ENCODE data around the gene SAMD10.
"Not testable (repeated sequence)": the region's sequence is repeated elsewhere in the genome, so short reads cannot be mapped to it uniquely, and the experiment has no call there.

The SAMD10 gene

DNA sequence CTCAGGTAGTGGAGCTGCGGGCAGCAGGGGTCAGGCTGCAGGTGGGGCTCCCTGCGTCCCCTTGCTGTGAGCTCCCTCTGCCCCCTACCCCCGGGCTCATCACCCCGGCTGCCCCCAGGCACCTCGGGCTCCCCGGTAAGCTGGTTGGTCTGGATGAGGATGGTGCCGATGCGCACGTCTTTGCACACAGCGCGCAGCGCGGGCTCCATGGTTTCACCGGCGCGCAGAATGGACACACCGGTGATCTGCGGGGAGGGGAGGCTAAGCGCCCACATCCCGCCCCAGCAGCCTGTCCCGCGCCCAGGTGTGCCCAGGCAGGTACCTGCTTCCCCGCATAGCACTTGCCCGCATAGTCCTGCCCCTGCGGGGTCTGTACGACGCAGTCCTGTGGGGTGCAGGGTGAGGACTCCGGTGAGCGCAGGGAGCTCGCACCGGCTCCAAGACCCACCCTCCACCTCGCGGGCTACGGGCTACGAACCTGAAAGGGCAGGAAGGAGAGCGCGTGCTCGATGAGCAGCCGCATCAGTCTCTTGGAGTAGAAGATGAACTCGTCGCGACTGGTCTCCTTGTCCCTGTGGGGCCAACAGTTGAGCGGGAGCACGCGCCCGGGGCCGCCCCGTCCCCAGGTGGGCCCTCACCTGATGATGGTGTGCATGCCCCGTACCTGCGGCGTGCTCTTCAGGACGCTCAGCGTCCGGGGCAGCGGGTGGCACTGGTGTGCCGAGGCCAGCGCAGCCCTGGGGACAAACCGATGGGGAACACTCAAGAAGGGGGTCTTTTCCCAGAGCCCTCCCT is 38.8 kb downstream of the SAMD10 start:
- DNase-seq = no peak

DNA sequence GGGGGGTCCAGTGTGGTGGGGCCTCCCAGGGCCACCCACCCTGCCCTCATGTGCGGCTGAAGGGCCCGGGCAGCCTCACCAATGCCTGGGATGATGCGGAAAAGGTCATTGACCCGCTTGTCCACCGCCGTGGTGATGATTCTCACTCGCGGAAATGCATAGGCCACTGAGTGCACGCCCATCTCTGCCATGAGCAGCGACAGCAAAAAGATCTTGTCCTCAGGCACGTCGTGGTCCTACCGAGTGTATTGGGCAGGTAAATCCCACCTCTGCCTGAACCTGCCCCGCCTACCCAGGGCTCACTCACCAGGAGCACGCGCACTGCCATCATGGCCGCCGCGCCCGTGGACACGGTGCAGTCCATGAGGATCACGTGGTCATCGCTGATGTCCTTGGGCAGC is 39.4 kb downstream of the SAMD10 start:
- DNase-seq = no peak

- peak in 1 of 2 donors; percentile 15 for DNase-seq
These were observed 40.1 kb downstream of the SAMD10 start for GRCh38 chr20:63939061-63939935.

GRCh38 chr20:63937596-63937995 is 41.8 kb downstream of the SAMD10 start:
- DNase-seq = no peak

GRCh38 chr20:63935447-63935846 is 44.0 kb downstream of the SAMD10 start:
- no peak for DNase-seq

- DNase-seq = peak in 1 of 2 donors; percentile 14
These were observed 45.0 kb downstream of the SAMD10 start for GRCh38 chr20:63934271-63935068.

- DNase-seq = no peak
These were observed 45.8 kb downstream of the SAMD10 start for GRCh38 chr20:63933646-63934045.

GRCh38 chr20:63932606-63933160 is 46.8 kb downstream of the SAMD10 start:
- no peak for DNase-seq

- no peak for DNase-seq
These were observed 47.7 kb downstream of the SAMD10 start for GRCh38 chr20:63931735-63932134.

DNA sequence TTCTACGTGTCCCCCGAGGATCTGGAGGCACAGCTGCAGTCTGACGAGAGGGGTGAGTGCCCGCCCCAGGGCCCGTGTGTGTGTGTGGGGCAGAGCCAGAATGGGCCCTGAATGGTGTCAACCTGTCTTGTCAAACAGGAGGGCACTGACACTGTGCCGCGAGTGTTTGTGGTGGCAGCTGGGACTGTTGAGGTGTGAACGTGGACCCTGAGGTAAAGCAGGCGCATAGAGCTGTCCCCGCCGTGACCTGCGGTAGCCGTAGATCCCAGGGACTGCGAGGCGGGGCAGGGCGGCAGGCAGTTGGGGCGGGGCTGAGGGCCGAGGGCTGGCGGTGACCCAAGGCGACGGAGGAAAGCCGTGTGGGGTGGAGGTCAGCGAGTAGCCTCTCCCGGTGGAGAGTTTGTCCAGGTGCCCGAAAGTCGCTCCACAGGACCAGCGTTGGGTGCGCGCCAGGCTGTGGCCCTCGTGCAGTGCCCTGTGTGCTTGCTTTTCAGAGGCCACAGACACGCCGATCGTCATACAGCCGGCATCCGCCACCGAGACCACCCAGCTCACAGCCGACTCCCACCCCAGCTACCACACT is 48.4 kb downstream of the SAMD10 start:
- no peak for DNase-seq

DNA sequence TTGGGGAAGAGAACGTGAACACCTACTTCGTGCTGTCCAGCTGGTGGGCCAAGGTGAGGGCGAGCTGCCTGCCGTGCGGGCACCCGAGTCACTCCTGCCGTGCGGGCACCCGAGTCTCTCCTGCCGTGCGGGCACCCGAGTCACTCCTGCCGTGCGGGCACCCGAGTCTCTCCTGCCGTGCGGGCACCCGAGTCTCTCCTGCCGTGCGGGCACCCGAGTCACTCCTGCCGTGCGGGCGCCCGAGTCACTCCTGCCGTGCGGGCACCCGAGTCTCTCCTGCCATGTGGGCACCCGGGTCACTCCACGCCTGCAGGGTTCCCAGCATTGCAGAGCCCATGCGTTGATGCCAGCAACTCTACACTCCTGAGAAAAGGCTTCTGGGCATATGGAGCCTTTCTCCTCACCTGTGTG is 50.0 kb downstream of the SAMD10 start:
- not testable (repeated sequence) for DNase-seq

DNA sequence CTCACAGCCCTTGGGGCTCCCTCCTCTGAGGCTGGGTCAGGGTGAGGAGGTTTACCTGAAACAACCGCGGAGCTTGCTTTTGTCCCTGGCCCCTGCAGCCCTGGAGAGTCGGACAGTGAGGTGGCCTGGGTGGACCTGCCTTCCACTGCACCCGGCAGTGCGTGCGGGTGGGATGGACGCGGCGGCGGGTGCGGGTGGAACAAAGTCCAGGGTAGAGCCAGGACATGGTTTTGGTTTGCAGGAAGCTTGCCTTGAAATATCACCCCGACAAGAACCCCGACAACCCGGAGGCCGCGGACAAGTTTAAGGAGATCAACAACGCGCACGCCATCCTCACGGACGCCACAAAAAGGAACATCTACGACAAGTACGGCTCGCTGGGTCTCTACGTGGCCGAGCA is 50.4 kb downstream of the SAMD10 start:
- DNase-seq = no peak

DNA sequence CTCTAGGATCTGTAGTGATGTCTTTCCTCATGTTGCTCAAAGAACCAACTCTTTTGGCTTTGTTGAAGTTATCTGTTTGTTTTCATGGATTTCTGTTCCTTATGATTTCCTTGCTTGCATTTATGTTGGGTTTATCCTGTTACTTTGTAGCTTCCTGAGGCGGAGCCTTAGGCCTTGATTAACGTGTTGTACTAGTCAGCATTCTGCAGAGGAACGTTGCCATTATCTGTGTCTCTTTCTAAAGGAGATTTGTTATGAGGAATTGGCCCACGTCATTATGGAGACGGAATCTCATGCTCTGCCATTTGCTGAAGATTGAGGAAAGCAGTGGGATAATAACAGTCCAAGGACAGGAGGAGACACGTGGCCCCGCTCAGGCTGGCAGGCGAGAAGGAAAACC is 53.1 kb downstream of the SAMD10 start:
- DNase-seq = no peak

GRCh38 chr20:63924241-63924640 is 55.2 kb downstream of the SAMD10 start:
- no peak for DNase-seq
